ENCODE results near the gene IRS4. TPM values are rescaled to one million over a fixed set of nuclear protein-coding genes. Genes with fewer than 3 reads are reported as not detected.

IRS4 gene
- total RNA-seq (not detected in 2 replicates), polyA plus RNA-seq (0.02 TPM in 1 of 2 replicates, not detected in the other), polyA minus RNA-seq (ENCODE audit: low replicate concordance) (not detected in 2 replicates)
- polyA plus RNA-seq (2012): not detected in 2 replicates

- peak within 1 kb of the TSS; percentile 23 for H3K4me2 ChIP-seq (ENCODE audit: extremely low read depth, insufficient read depth, low read length)
- no peak for TF ChIP-seq CTCF (conservative IDR thresholded peaks at IDR 0.05 in 1 of 2, IDR thresholded peaks at IDR 0.05 in 1 of 2; ENCODE audit: low read depth in 1 of 2, low read length in 2 of 2)
- no peak within 1 kb of the TSS for H2AFZ ChIP-seq (ENCODE audit: low read length)
- H3K4me3 ChIP-seq (replicated peaks in 1 of 4; ENCODE audit: control extremely low read depth in 1 of 4, insufficient read depth in 1 of 4, low read depth in 3 of 4, low read length in 4 of 4): peak within 1 kb of the TSS in 3 of 4 experiments; percentile 17 to 41 (median 41)
- H3K27me3 ChIP-seq (ENCODE audit: control insufficient read depth, insufficient read depth, low read length): peaks cover 8% of the 10 kb centered on the region
- no peak within 1 kb of the TSS for H3K9ac ChIP-seq (ENCODE audit: insufficient read depth, low read length)
- H3K27ac ChIP-seq (ENCODE audit: insufficient read depth, low read length): no peak within 1 kb of the TSS
- no peaks in the 10 kb centered on the region for H3K36me3 ChIP-seq (ENCODE audit: control insufficient read depth, insufficient read depth, low read length)
- peak in 1 of 2 donors; percentile 8 for DNase-seq (ENCODE audit: low read depth in 2 of 2)
- H3K4me1 ChIP-seq (ENCODE audit: control insufficient read depth, extremely low read depth, insufficient read depth, low read length): no peaks in the 10 kb centered on the region
- H4K20me1 ChIP-seq (ENCODE audit: control insufficient read depth, extremely low read depth, insufficient read depth, low read length): no peaks in the 10 kb centered on the region
- no peaks in the 10 kb centered on the region for H3K9me3 ChIP-seq (ENCODE audit: control insufficient read depth, insufficient read depth, low read depth, low read length)
- H3K79me2 ChIP-seq (ENCODE audit: control insufficient read depth, insufficient read depth, low read length): no peaks in the 10 kb centered on the region
Measured at GRCh38 chrX:108736509-108737479, at the start of gene IRS4. Gene IRS4 (minus strand): TSS chrX:108736563.

GRCh38 chrX:108772549-108772948, 36.2 kb upstream of the IRS4 start:
- Histone ChIP-seq H3K4me3 (replicated peaks in 1 of 4; ENCODE audit: control extremely low read depth in 1 of 4, insufficient read depth in 1 of 4, low read depth in 3 of 4, low read length in 4 of 4) (no peak overlapping the region), H3K79me2 (ENCODE audit: control insufficient read depth, insufficient read depth, low read length) (no peaks in the 10 kb centered on the region), H2AFZ (ENCODE audit: low read length) (no peak overlapping the region), H4K20me1 (ENCODE audit: control insufficient read depth, extremely low read depth, insufficient read depth, low read length) (no peaks in the 10 kb centered on the region), H3K27me3 (ENCODE audit: control insufficient read depth, insufficient read depth, low read length) (no peaks in the 10 kb centered on the region), H3K9me3 (ENCODE audit: control insufficient read depth, insufficient read depth, low read depth, low read length) (no peaks in the 10 kb centered on the region), H3K27ac (ENCODE audit: insufficient read depth, low read length) (no peak overlapping the region), H3K4me1 (ENCODE audit: control insufficient read depth, extremely low read depth, insufficient read depth, low read length) (no peaks in the 10 kb centered on the region), H3K36me3 (ENCODE audit: control insufficient read depth, insufficient read depth, low read length) (no peaks in the 10 kb centered on the region), H3K4me2 (ENCODE audit: extremely low read depth, insufficient read depth, low read length) (no peak overlapping the region), H3K9ac (ENCODE audit: insufficient read depth, low read length) (no peak overlapping the region)
- TF ChIP-seq EZH2 (IDR thresholded peaks at IDR 0.05; ENCODE audit: low read length, missing control alignments) (no peak), CTCF (conservative IDR thresholded peaks at IDR 0.05 in 1 of 2, IDR thresholded peaks at IDR 0.05 in 1 of 2; ENCODE audit: low read depth in 1 of 2, low read length in 2 of 2) (no peak)
- no peak for DNase-seq (ENCODE audit: low read depth in 2 of 2)

GRCh38 chrX:108763559-108763958, 27.2 kb upstream of the IRS4 start:
- Histone ChIP-seq H3K27me3 (ENCODE audit: control insufficient read depth, insufficient read depth, low read length) (no peaks in the 10 kb centered on the region), H3K4me2 (ENCODE audit: extremely low read depth, insufficient read depth, low read length) (no peak overlapping the region), H3K9ac (ENCODE audit: insufficient read depth, low read length) (no peak overlapping the region), H4K20me1 (ENCODE audit: control insufficient read depth, extremely low read depth, insufficient read depth, low read length) (no peaks in the 10 kb centered on the region), H3K27ac (ENCODE audit: insufficient read depth, low read length) (no peak overlapping the region), H3K79me2 (ENCODE audit: control insufficient read depth, insufficient read depth, low read length) (no peaks in the 10 kb centered on the region), H3K36me3 (ENCODE audit: control insufficient read depth, insufficient read depth, low read length) (no peaks in the 10 kb centered on the region), H3K9me3 (ENCODE audit: control insufficient read depth, insufficient read depth, low read depth, low read length) (no peaks in the 10 kb centered on the region), H3K4me1 (ENCODE audit: control insufficient read depth, extremely low read depth, insufficient read depth, low read length) (no peaks in the 10 kb centered on the region), H3K4me3 (replicated peaks in 1 of 4; ENCODE audit: control extremely low read depth in 1 of 4, insufficient read depth in 1 of 4, low read depth in 3 of 4, low read length in 4 of 4) (no peak overlapping the region), H2AFZ (ENCODE audit: low read length) (no peak overlapping the region)
- no peak for DNase-seq (ENCODE audit: low read depth in 2 of 2)
- TF ChIP-seq EZH2 (IDR thresholded peaks at IDR 0.05; ENCODE audit: low read length, missing control alignments) (no peak), CTCF (conservative IDR thresholded peaks at IDR 0.05 in 1 of 2, IDR thresholded peaks at IDR 0.05 in 1 of 2; ENCODE audit: low read depth in 1 of 2, low read length in 2 of 2) (no peak)
